ENCODE results near the gene MAP3K14.
A peak's percentile ranks its signal among the peaks of the same experiment; 100 is the strongest.

Gene MAP3K14

GRCh38 chr17:45274033-45274432 lies 42.8 kb downstream of the MAP3K14 start:
- in situ Hi-C loops (cut with HindIII; ENCODE audit: low sequenced_read_pairs): no loop called here
- TF ChIP-seq CTCF (IDR thresholded peaks at IDR 0.05; ENCODE audit: low read depth, low read length): no peak
- DNase-seq (ENCODE audit: low read depth, low spot score): no peak
- H3K4me3 ChIP-seq (ENCODE audit: low read depth, low read length): no peak overlapping the region

DNA sequence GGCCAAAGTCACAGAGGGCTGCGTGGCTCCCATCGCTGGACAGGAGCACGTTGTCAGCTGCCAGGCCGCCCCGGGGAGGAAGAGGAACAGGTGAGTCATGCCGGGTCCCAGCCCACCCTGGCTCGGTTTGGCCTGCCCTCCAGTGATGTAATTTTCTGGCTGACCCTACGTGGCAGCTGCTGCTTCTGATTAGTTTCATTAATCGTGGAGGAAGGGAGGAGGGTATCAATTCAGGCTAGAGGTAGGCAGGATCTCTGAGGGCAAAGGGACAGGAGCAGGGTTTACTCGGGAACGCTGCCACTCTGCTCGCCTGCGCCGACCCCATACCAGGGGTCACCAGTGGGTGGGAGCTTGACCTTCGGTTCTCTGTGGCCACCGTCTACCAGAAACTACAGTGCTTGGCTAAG lies 43.3 kb downstream of the MAP3K14 start:
- H3K4me3 ChIP-seq (ENCODE audit: low read depth, low read length): no peak overlapping the region
- in situ Hi-C loops (cut with HindIII; ENCODE audit: low sequenced_read_pairs): no loop called here
- no peak for DNase-seq (ENCODE audit: low read depth, low spot score)
- TF ChIP-seq CTCF (IDR thresholded peaks at IDR 0.05; ENCODE audit: low read depth, low read length): no peak

DNA sequence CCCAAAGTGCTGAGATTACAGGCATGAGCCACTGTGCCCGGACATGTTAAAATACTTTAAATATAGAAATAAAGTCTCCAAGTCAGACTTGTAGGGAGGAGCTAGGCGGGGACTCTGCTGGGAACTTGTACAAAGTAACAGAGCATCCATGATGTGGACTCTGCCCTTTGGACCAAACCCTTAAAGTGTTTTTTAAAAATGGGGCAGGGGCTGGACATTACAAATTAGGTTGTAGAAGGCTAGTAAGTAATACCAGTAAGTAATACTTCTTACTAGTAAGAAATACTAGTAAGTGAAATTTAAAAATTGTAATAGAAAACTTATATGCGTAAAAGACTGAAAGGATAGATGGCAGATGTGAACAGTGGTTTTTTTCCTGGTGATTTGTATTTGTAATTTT lies 45.2 kb downstream of the MAP3K14 start:
- no peak for TF ChIP-seq CTCF (IDR thresholded peaks at IDR 0.05; ENCODE audit: low read depth, low read length)
- no peak for DNase-seq (ENCODE audit: low read depth, low spot score)
- in situ Hi-C loops (cut with HindIII; ENCODE audit: low sequenced_read_pairs): no loop called here
- no peak overlapping the region for H3K4me3 ChIP-seq (ENCODE audit: low read depth, low read length)

DNA sequence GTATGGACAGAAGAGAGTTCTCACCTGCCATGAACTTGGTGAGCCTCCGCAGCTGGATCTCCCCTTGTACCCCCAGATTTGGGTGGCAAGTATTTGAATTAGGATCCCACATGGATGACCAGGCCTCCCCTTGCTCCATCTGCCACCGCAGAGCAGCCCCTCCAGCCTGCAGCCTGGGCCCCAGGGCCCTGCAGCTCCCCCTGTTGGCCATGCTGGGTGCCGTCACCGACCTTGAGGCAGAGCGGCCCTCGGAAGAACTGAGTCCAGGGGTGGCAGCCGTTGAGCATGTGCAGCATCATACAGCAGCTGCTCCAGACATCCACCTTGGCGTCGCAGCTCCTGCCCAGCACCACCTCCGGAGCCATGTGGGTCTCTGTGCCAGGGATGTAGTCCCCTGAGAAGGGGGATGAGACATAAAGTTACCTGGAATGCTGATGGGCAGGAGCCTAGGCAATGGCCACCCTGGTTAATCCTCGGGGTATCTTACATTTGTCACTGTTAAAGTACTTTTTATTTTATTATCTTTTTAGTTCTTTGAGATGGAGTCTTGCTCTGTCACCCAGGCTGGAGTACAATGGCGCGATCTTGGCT lies 45.9 kb downstream of the MAP3K14 start:
- peak; percentile 72 for TF ChIP-seq CTCF (IDR thresholded peaks at IDR 0.05; ENCODE audit: low read depth, low read length)

GRCh38 chr17:45269912-45270311 lies 46.9 kb downstream of the MAP3K14 start:
- no peak overlapping the region for H3K4me3 ChIP-seq (ENCODE audit: low read depth, low read length)
- TF ChIP-seq CTCF (IDR thresholded peaks at IDR 0.05; ENCODE audit: low read depth, low read length): no peak
- in situ Hi-C loops (cut with HindIII; ENCODE audit: low sequenced_read_pairs): no loop called here
- no peak for DNase-seq (ENCODE audit: low read depth, low spot score)

More for the DNA sequence above, 45.9 kb downstream of the MAP3K14 start:
- DNase-seq (ENCODE audit: low read depth, low spot score): no peak
- in situ Hi-C loops (cut with HindIII; ENCODE audit: low sequenced_read_pairs): no loop called here
- H3K4me3 ChIP-seq (ENCODE audit: low read depth, low read length): no peak overlapping the region

GRCh38 chr17:45267436-45268055 lies 49.3 kb downstream of the MAP3K14 start:
- in situ Hi-C loops (cut with HindIII; ENCODE audit: low sequenced_read_pairs): no loop called here
- TF ChIP-seq CTCF (IDR thresholded peaks at IDR 0.05; ENCODE audit: low read depth, low read length): no peak
- H3K4me3 ChIP-seq (ENCODE audit: low read depth, low read length): no peak overlapping the region
- no peak for DNase-seq (ENCODE audit: low read depth, low spot score)
